ENCODE data around the gene ITCH. TPM values are rescaled to one million over a fixed set of nuclear protein-coding genes. Genes with fewer than 3 reads are reported as not detected.

ITCH gene
- polyA plus RNA-seq, 3 donors = 13.3 to 26.6 (median 19.9) TPM

DNA sequence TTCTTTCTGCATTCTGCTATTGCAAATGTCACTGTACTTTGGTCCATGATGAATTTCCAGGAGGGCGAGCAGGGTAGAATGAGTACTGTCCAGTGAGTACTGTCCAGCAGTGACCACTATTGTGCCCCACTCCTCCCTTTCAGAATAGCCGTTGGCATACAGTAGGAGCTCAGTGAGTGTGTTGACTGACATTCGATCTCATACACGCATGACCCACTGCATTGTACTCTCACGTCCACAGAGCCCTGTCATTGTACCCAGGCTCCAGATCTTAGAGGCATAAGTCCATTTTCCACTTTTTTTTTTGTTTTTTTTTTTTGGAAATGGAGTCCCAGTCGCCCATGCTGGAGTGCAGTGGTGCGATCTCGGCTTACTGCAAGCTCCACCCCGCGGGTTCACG lies 161.4 kb downstream of the ITCH start:
- H3K9me3 Mint-ChIP-seq = no peaks in the 10 kb centered on the region
- intact Hi-C loops (cut with micrococcal nuclease) = loop anchor here in 1 of 2 donors (5.0 kb wide), 1 partner anchor 222 kb away; the partner anchor contains the start of gene AHCY
- DNase-seq = no peak
- Histone ChIP-seq H3K79me2 (ENCODE audit: insufficient read depth, low read length) (peaks cover 67% of the 10 kb centered on the region), H3K27ac (ENCODE audit: low read depth in 1 of 2, low read length in 2 of 2) (no peak overlapping the region), H3K36me3 (replicated peaks in 1 of 2; ENCODE audit: control insufficient read depth in 1 of 2, insufficient read depth in 2 of 2, low read length in 2 of 2) (peaks cover 35 to 88% of the 10 kb centered on the region in 2 donors), H3K4me3 (replicated peaks in 1 of 3; ENCODE audit: low read depth in 2 of 3, low read length in 3 of 3) (no peak overlapping the region), H3K4me1 (ENCODE audit: control insufficient read depth in 1 of 2, insufficient read depth in 2 of 2, low read length in 2 of 2) (no peaks in the 10 kb centered on the region), H3K9me3 (replicated peaks in 1 of 2; ENCODE audit: control insufficient read depth in 1 of 2, insufficient read depth in 1 of 2, low read length in 2 of 2) (no peaks in the 10 kb centered on the region), H3K9ac (ENCODE audit: insufficient read depth, low read length, poor library complexity, severe bottlenecking) (no peak overlapping the region), H3K27me3 (ENCODE audit: control insufficient read depth in 2 of 2, insufficient read depth in 2 of 2, low read length in 2 of 2) (no peaks in the 10 kb centered on the region), H2AFZ (ENCODE audit: insufficient read depth, low read depth, low read length, poor library complexity, severe bottlenecking) (no peak overlapping the region), H3K4me2 (replicated peaks; ENCODE audit: extremely low read depth, low read length, poor library complexity, severe bottlenecking) (no peak overlapping the region), H4K20me1 (ENCODE audit: insufficient read depth, low read length) (peaks cover 85% of the 10 kb centered on the region)
- H3K36me3 Mint-ChIP-seq = peaks cover 58 to 84% of the 10 kb centered on the region in 2 donors
- H3K4me3 Mint-ChIP-seq = no peak overlapping the region
- H3K27me3 Mint-ChIP-seq (ENCODE audit: low read depth in 3 of 3) = peaks cover 0 to 2% (median 0%) of the 10 kb centered on the region in 3 donors
- peaks cover 7% of the 10 kb centered on the region for H3K4me1 Mint-ChIP-seq
- WGBS (ENCODE audit: insufficient coverage) = 98% methylated on average over 9 of the region's 11 CpGs
- TF ChIP-seq CTCF (IDR thresholded peaks at IDR 0.05) = no peak
- H3K27ac Mint-ChIP-seq = no peak overlapping the region

GRCh38 chr20:34525342-34525708 lies 162.3 kb downstream of the ITCH start:
- no peak overlapping the region for H2AFZ ChIP-seq (ENCODE audit: insufficient read depth, low read depth, low read length, poor library complexity, severe bottlenecking)
- H3K79me2 ChIP-seq (ENCODE audit: insufficient read depth, low read length) = peaks cover 58% of the 10 kb centered on the region
- Mint-ChIP-seq H3K27ac (peak overlapping the region in 3 of 7 donors; percentile 43 to 59 (median 58)), H3K9me3 (no peaks in the 10 kb centered on the region), H3K36me3 (peaks cover 64 to 85% of the 10 kb centered on the region in 2 donors), H3K4me1 (peaks cover 7% of the 10 kb centered on the region), H3K4me3 (no peak overlapping the region), H3K27me3 (ENCODE audit: low read depth in 3 of 3) (peaks cover 0 to 2% (median 0%) of the 10 kb centered on the region in 3 donors)
- no peak for DNase-seq
- no peak overlapping the region for H3K4me2 ChIP-seq (replicated peaks; ENCODE audit: extremely low read depth, low read length, poor library complexity, severe bottlenecking)
- H3K4me1 ChIP-seq (ENCODE audit: control insufficient read depth in 1 of 2, insufficient read depth in 2 of 2, low read length in 2 of 2) = no peaks in the 10 kb centered on the region
- H3K27ac ChIP-seq (ENCODE audit: low read depth in 1 of 2, low read length in 2 of 2) = peak overlapping the region in 1 of 2 donors; percentile 48
- intact Hi-C loops (cut with micrococcal nuclease) = no loop called here
- no peaks in the 10 kb centered on the region for H3K27me3 ChIP-seq (ENCODE audit: control insufficient read depth in 2 of 2, insufficient read depth in 2 of 2, low read length in 2 of 2)
- H3K9ac ChIP-seq (ENCODE audit: insufficient read depth, low read length, poor library complexity, severe bottlenecking) = no peak overlapping the region
- TF ChIP-seq CTCF (IDR thresholded peaks at IDR 0.05) = no peak
- H3K36me3 ChIP-seq (replicated peaks in 1 of 2; ENCODE audit: control insufficient read depth in 1 of 2, insufficient read depth in 2 of 2, low read length in 2 of 2) = peaks cover 42 to 90% of the 10 kb centered on the region in 2 donors
- no peaks in the 10 kb centered on the region for H3K9me3 ChIP-seq (replicated peaks in 1 of 2; ENCODE audit: control insufficient read depth in 1 of 2, insufficient read depth in 1 of 2, low read length in 2 of 2)
- 100% methylated on average over 1 of the region's 7 CpGs for WGBS (ENCODE audit: insufficient coverage)
- H4K20me1 ChIP-seq (ENCODE audit: insufficient read depth, low read length) = peaks cover 85% of the 10 kb centered on the region
- H3K4me3 ChIP-seq (replicated peaks in 1 of 3; ENCODE audit: low read depth in 2 of 3, low read length in 3 of 3) = no peak overlapping the region
